ENCODE results near the gene CHST5.
"Not testable (repeated sequence)": the region's sequence is repeated elsewhere in the genome, so short reads cannot be mapped to it uniquely, and the experiment has no call there.

The CHST5 gene

GRCh38 chr16:75501359-75501758 lies 34.5 kb downstream of the CHST5 start:
- Histone ChIP-seq H4K91ac (ENCODE audit: low read depth, low read length, poor library complexity) (no peak overlapping the region), H4K8ac (ENCODE audit: low read depth, low read length) (no peak overlapping the region), H2AK5ac (ENCODE audit: low read depth, low read length) (no peak overlapping the region), H3K9ac (ENCODE audit: low read depth, low read length, poor library complexity) (no peak overlapping the region), H2BK12ac (ENCODE audit: low read length) (no peak overlapping the region), H3K4me2 (ENCODE audit: insufficient read depth, low read length, poor library complexity, severe bottlenecking) (no peak overlapping the region), H2BK15ac (ENCODE audit: low read length) (no peak overlapping the region), H3K4ac (ENCODE audit: low read length) (no peak overlapping the region), H3K4me1 (ENCODE audit: control insufficient read depth in 2 of 2, insufficient read depth in 1 of 2, low read depth in 1 of 2, low read length in 2 of 2) (peaks cover 0 to 2% of the 10 kb centered on the region in 2 donors), H2BK120ac (ENCODE audit: low read depth, low read length) (no peak overlapping the region), H3K36me3 (replicated peaks in 1 of 2; ENCODE audit: control insufficient read depth in 2 of 2, insufficient read depth in 2 of 2, low read length in 2 of 2) (no peaks in the 10 kb centered on the region), H3K18ac (ENCODE audit: low read length) (no peak overlapping the region), H3K79me1 (ENCODE audit: low read depth, low read length) (no peaks in the 10 kb centered on the region), H2BK5ac (ENCODE audit: low read length) (no peak overlapping the region), H3K27me3 (ENCODE audit: control insufficient read depth in 3 of 3, insufficient read depth in 3 of 3, low read depth in 1 of 3, low read length in 3 of 3) (peaks cover 0 to 22% (median 0%) of the 10 kb centered on the region in 3 experiments), H2AFZ (ENCODE audit: low read length) (no peak overlapping the region), H3K27ac (replicated peaks; ENCODE audit: low read length) (no peak overlapping the region), H3K14ac (ENCODE audit: low read length) (no peak overlapping the region), H3K4me3 (ENCODE audit: low read length in 2 of 2) (no peak overlapping the region), H3K23ac (ENCODE audit: low read depth, low read length, poor library complexity) (no peak overlapping the region), H3K9me3 (replicated peaks in 1 of 2; ENCODE audit: control insufficient read depth in 2 of 2, insufficient read depth in 1 of 2, low read depth in 1 of 2, low read length in 2 of 2) (peaks cover 0 to 3% of the 10 kb centered on the region in 2 donors)
- DNase-seq (ENCODE audit: low spot score), result no peak
- no CpG with 5 or more reads among the region's 5 CpGs for WGBS, 2 donors (ENCODE audit: extremely low coverage in 2 of 2, insufficient read length in 2 of 2, insufficient replicate concordance in 1 of 2)

GRCh38 chr16:75498605-75499322 lies 37.1 kb downstream of the CHST5 start:
- H4K91ac ChIP-seq (ENCODE audit: low read depth, low read length, poor library complexity); H3K9ac ChIP-seq (ENCODE audit: low read depth, low read length, poor library complexity); H3K23ac ChIP-seq (ENCODE audit: low read depth, low read length, poor library complexity); H3K4me2 ChIP-seq (ENCODE audit: insufficient read depth, low read length, poor library complexity, severe bottlenecking); H2AFZ ChIP-seq (ENCODE audit: low read length); H3K79me1 ChIP-seq (ENCODE audit: low read depth, low read length); H4K8ac ChIP-seq (ENCODE audit: low read depth, low read length); H3K4ac ChIP-seq (ENCODE audit: low read length); H3K27ac ChIP-seq (replicated peaks; ENCODE audit: low read length); H3K4me3 ChIP-seq (ENCODE audit: low read length in 2 of 2); H2BK5ac ChIP-seq (ENCODE audit: low read length); H3K36me3 ChIP-seq (replicated peaks in 1 of 2; ENCODE audit: control insufficient read depth in 2 of 2, insufficient read depth in 2 of 2, low read length in 2 of 2); H3K14ac ChIP-seq (ENCODE audit: low read length); DNase-seq (ENCODE audit: low spot score); H2BK120ac ChIP-seq (ENCODE audit: low read depth, low read length); H3K4me1 ChIP-seq (ENCODE audit: control insufficient read depth in 2 of 2, insufficient read depth in 1 of 2, low read depth in 1 of 2, low read length in 2 of 2); H3K18ac ChIP-seq (ENCODE audit: low read length); H2BK15ac ChIP-seq (ENCODE audit: low read length); H3K9me3 ChIP-seq (replicated peaks in 1 of 2; ENCODE audit: control insufficient read depth in 2 of 2, insufficient read depth in 1 of 2, low read depth in 1 of 2, low read length in 2 of 2); H2AK5ac ChIP-seq (ENCODE audit: low read depth, low read length); H2BK12ac ChIP-seq (ENCODE audit: low read length): not testable (repeated sequence)
- H3K27me3 ChIP-seq (ENCODE audit: control insufficient read depth in 3 of 3, insufficient read depth in 3 of 3, low read depth in 1 of 3, low read length in 3 of 3), result peaks cover 0 to 42% (median 0%) of the 10 kb centered on the region in 3 experiments
- WGBS, 2 donors (ENCODE audit: extremely low coverage in 2 of 2, insufficient read length in 2 of 2, insufficient replicate concordance in 1 of 2), result no CpG with 5 or more reads among the region's 13 CpGs

- Histone ChIP-seq H2BK15ac (ENCODE audit: low read length) (no peak overlapping the region), H3K4ac (ENCODE audit: low read length) (no peak overlapping the region), H4K8ac (ENCODE audit: low read depth, low read length) (no peak overlapping the region), H2BK12ac (ENCODE audit: low read length) (no peak overlapping the region), H3K18ac (ENCODE audit: low read length) (no peak overlapping the region), H3K27ac (replicated peaks; ENCODE audit: low read length) (no peak overlapping the region), H3K14ac (ENCODE audit: low read length) (no peak overlapping the region), H3K9me3 (replicated peaks in 1 of 2; ENCODE audit: control insufficient read depth in 2 of 2, insufficient read depth in 1 of 2, low read depth in 1 of 2, low read length in 2 of 2) (peaks cover 0 to 3% of the 10 kb centered on the region in 2 donors), H2BK5ac (ENCODE audit: low read length) (no peak overlapping the region), H4K91ac (ENCODE audit: low read depth, low read length, poor library complexity) (no peak overlapping the region), H3K9ac (ENCODE audit: low read depth, low read length, poor library complexity) (no peak overlapping the region), H3K79me1 (ENCODE audit: low read depth, low read length) (no peaks in the 10 kb centered on the region), H3K4me1 (ENCODE audit: control insufficient read depth in 2 of 2, insufficient read depth in 1 of 2, low read depth in 1 of 2, low read length in 2 of 2) (peaks cover 0 to 5% of the 10 kb centered on the region in 2 donors), H2AFZ (ENCODE audit: low read length) (no peak overlapping the region), H3K23ac (ENCODE audit: low read depth, low read length, poor library complexity) (no peak overlapping the region), H2BK120ac (ENCODE audit: low read depth, low read length) (no peak overlapping the region), H3K27me3 (ENCODE audit: control insufficient read depth in 3 of 3, insufficient read depth in 3 of 3, low read depth in 1 of 3, low read length in 3 of 3) (peaks cover 0 to 49% (median 0%) of the 10 kb centered on the region in 3 experiments), H2AK5ac (ENCODE audit: low read depth, low read length) (no peak overlapping the region), H3K4me2 (ENCODE audit: insufficient read depth, low read length, poor library complexity, severe bottlenecking) (no peak overlapping the region), H3K36me3 (replicated peaks in 1 of 2; ENCODE audit: control insufficient read depth in 2 of 2, insufficient read depth in 2 of 2, low read length in 2 of 2) (no peaks in the 10 kb centered on the region), H3K4me3 (ENCODE audit: low read length in 2 of 2) (no peak overlapping the region)
- WGBS, 2 donors (ENCODE audit: extremely low coverage in 2 of 2, insufficient read length in 2 of 2, insufficient replicate concordance in 1 of 2), result no CpG with 5 or more reads among the region's 4 CpGs
- no peak for DNase-seq (ENCODE audit: low spot score)
Observed at GRCh38 chr16:75497558-75497957, 38.4 kb downstream of the CHST5 start.

GRCh38 chr16:75495076-75495674 lies 40.7 kb downstream of the CHST5 start, which contains the start of gene CHST6:
Gene CHST6, minus strand, starts transcription at chr16:75495441. Its CDS starts 15,613 bp downstream, at chr16:75479828.
- Histone ChIP-seq H3K4me2 (ENCODE audit: insufficient read depth, low read length, poor library complexity, severe bottlenecking) (peak within 1 kb of the TSS; percentile 87), H3K9ac (ENCODE audit: low read depth, low read length, poor library complexity) (peak within 1 kb of the TSS; percentile 56), H3K27me3 (ENCODE audit: control insufficient read depth in 3 of 3, insufficient read depth in 3 of 3, low read depth in 1 of 3, low read length in 3 of 3) (peaks cover 0 to 45% (median 0%) of the 10 kb centered on the region in 3 experiments), H3K27ac (replicated peaks; ENCODE audit: low read length) (no peak within 1 kb of the TSS), H3K18ac (ENCODE audit: low read length) (peak within 1 kb of the TSS; percentile 94), H2AFZ (ENCODE audit: low read length) (peak within 1 kb of the TSS; percentile 98), H2BK5ac (ENCODE audit: low read length) (peak within 1 kb of the TSS; percentile 66), H3K14ac (ENCODE audit: low read length) (no peak within 1 kb of the TSS), H3K36me3 (replicated peaks in 1 of 2; ENCODE audit: control insufficient read depth in 2 of 2, insufficient read depth in 2 of 2, low read length in 2 of 2) (no peaks in the 10 kb centered on the region), H2BK120ac (ENCODE audit: low read depth, low read length) (peak within 1 kb of the TSS; percentile 54), H2AK5ac (ENCODE audit: low read depth, low read length) (peak within 1 kb of the TSS; percentile 75), H4K91ac (ENCODE audit: low read depth, low read length, poor library complexity) (no peak within 1 kb of the TSS), H3K4me3 (ENCODE audit: low read length in 2 of 2) (peak within 1 kb of the TSS; percentile 46 to 87), H4K8ac (ENCODE audit: low read depth, low read length) (peak within 1 kb of the TSS; percentile 92), H3K23ac (ENCODE audit: low read depth, low read length, poor library complexity) (peak within 1 kb of the TSS; percentile 3), H2BK15ac (ENCODE audit: low read length) (peak within 1 kb of the TSS; percentile 99), H3K4me1 (ENCODE audit: control insufficient read depth in 2 of 2, insufficient read depth in 1 of 2, low read depth in 1 of 2, low read length in 2 of 2) (peaks cover 0 to 5% of the 10 kb centered on the region in 2 donors), H3K79me1 (ENCODE audit: low read depth, low read length) (no peaks in the 10 kb centered on the region), H2BK12ac (ENCODE audit: low read length) (peak within 1 kb of the TSS; percentile 46), H3K9me3 (replicated peaks in 1 of 2; ENCODE audit: control insufficient read depth in 2 of 2, insufficient read depth in 1 of 2, low read depth in 1 of 2, low read length in 2 of 2) (peaks cover 0 to 2% of the 10 kb centered on the region in 2 donors), H3K4ac (ENCODE audit: low read length) (no peak within 1 kb of the TSS)
- peak; percentile 69 for DNase-seq (ENCODE audit: low spot score)
- no CpG with 5 or more reads among the region's 43 CpGs for WGBS, 2 donors (ENCODE audit: extremely low coverage in 2 of 2, insufficient read length in 2 of 2, insufficient replicate concordance in 1 of 2)

All from neuronal stem cell (in vitro differentiated cells).